AG04449 (cell line): Measurements from ENCODE around the gene GTF2F2.

ENCODE experiments used
- CTCF ChIA-PET: fragments of 350-600 bp; formaldehyde crosslinking; extraction: SDS; loops from one replicate; lab custom pipeline; 2021; ENCODE audit warnings: antibody characterized with exemption; lab: Yijun Ruan, JAX
- POLR2A ChIA-PET: fragments of 400-600, 350-600 bp; formaldehyde crosslinking; extraction: SDS; loops from one replicate; lab custom pipeline; 2020; ENCODE audit warnings: antibody characterized with exemption, inconsistent platforms; lab: Yijun Ruan, JAX
- DNase-seq: peaks from one replicate; pipeline ENCODE4 v3.0.0-alpha.2; 2010; ENCODE audit warnings: low read depth, low spot score
- H3K4me3 ChIP-seq: 2 replicates; pipeline ENCODE4 v1.5.1; 2011; ENCODE audit warnings: low read depth, mild to moderate bottlenecking, control low read depth, low read length
- TF ChIP-seq, protein P1 (sequence below): IDR thresholded peaks from one replicate; pipeline ENCODE4 v1.5.1; 2011; ENCODE audit warnings: mild to moderate bottlenecking, moderate library complexity, low read length, control low read depth, inconsistent platforms; ENCODE audit not compliant: insufficient read depth; ENCODE audit errors: missing control alignments

The GTF2F2 gene

DNA sequence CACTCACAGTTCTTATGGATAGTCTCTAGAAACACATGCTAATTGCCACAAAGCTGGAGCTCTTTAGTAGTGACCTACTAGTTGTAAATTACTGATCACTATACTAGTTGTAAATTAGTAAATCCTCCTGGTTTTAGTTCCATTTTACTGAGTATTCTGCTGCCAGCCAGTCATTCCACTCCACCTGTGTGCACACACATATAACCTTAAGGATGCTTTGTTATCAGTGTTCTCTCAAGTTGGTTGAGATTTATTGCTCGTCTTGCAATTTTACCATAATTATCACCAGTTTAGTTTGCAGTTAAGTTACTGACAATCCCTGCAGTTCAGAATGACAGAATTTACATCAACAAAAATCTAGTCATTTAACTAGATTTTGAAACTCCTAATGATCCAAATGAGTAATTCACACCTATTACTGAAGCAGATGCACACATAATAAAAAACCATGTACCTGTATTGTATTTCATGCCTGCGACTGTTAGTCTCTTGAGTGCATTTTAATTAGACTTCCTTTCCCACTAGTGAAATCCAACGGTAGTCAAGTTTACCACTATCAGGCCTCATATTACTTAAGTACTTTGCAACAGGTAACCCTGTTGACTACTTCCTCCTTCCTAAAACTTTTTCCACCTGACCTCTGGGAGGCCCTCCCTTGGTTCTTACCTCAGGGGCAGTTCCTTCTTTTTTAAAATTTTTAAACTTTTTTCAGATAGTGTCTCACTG, 213.1 kb downstream of the GTF2F2 start:
- no peak overlapping the region for H3K4me3 ChIP-seq
- POLR2A ChIA-PET: interaction anchor here (0.6 to 1.9 kb wide), 2 partner anchors 7 to 301 kb away, joined by 3 to 19 read pairs; partner anchors contain the start of gene TPT1
- CTCF ChIA-PET: interaction anchor here (0.7 kb wide), 1 partner anchor 285 kb away, joined by 3 read pairs; no protein-coding TSS in a partner anchor
- DNase-seq: no peak
- TF ChIP-seq, protein P1, sequence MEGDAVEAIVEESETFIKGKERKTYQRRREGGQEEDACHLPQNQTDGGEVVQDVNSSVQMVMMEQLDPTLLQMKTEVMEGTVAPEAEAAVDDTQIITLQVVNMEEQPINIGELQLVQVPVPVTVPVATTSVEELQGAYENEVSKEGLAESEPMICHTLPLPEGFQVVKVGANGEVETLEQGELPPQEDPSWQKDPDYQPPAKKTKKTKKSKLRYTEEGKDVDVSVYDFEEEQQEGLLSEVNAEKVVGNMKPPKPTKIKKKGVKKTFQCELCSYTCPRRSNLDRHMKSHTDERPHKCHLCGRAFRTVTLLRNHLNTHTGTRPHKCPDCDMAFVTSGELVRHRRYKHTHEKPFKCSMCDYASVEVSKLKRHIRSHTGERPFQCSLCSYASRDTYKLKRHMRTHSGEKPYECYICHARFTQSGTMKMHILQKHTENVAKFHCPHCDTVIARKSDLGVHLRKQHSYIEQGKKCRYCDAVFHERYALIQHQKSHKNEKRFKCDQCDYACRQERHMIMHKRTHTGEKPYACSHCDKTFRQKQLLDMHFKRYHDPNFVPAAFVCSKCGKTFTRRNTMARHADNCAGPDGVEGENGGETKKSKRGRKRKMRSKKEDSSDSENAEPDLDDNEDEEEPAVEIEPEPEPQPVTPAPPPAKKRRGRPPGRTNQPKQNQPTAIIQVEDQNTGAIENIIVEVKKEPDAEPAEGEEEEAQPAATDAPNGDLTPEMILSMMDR: no peak
